Mesodermal cell (in vitro differentiated cells): ENCODE results near the gene ARHGEF11.
A peak's percentile ranks its signal among the peaks of the same experiment; 100 is the strongest.

ENCODE experiments used
- H3K27ac ChIP-seq: 2 replicates; pipeline ENCODE4 v1.7.0; 2013; ENCODE audit warnings: mild to moderate bottlenecking, low read depth, low read length, moderate library complexity; ENCODE audit not compliant: severe bottlenecking
- H3K36me3 ChIP-seq: 2 replicates; pipeline ENCODE4 v1.7.1; 2013; ENCODE audit warnings: mild to moderate bottlenecking, low read length, moderate library complexity; ENCODE audit not compliant: control insufficient read depth, insufficient read depth
- H3K4me1 ChIP-seq: one replicate; pipeline ENCODE4 v1.7.1; 2013; ENCODE audit warnings: mild to moderate bottlenecking, low read length; ENCODE audit not compliant: insufficient read depth, control insufficient read depth, poor library complexity, severe bottlenecking
- H3K4me3 ChIP-seq: 2 replicates; pipeline ENCODE4 v1.7.0; 2013; ENCODE audit warnings: low read length, control low read depth, mild to moderate bottlenecking; ENCODE audit not compliant: insufficient read depth, poor library complexity, severe bottlenecking; ENCODE audit errors: extremely low read depth
- H3K9me3 ChIP-seq: 2 replicates; pipeline ENCODE4 v1.7.1; 2013; ENCODE audit warnings: mild to moderate bottlenecking, low read length, moderate library complexity; ENCODE audit not compliant: control insufficient read depth
- WGBS, 2 experiments: methylation state at CpG; one replicate each; pipeline ENCODE4 v1.1.5; 2013; ENCODE audit warnings: missing lambda C conversion rate in 2 of 2; ENCODE audit not compliant: insufficient coverage in 2 of 2; 5-methylcytosine and 5-hydroxymethylcytosine counted together

Gene ARHGEF11

DNA sequence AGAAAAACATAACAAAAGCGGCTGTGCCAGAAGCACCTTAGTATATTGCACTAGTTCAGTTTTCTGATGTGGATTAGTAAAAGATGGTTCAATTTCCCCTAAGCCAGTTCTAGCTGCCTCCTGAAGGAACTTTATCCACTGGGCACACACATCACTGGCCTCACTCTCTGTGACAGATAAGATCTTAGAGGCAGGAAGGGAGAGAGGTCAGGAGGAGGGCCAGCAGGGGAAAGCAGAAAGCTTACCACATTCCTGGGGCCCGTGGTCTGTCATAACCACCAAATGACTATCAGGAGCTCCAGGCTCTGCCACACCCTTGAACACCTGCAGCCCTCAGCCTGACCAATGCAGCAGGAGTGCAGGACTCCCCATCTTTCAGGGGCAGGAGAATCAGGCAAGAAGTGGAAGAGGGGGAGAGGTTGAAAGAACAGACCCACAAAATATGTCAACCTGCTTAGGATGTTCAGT lies 87.3 kb downstream of the ARHGEF11 start:
- peaks cover 86% of the 10 kb centered on the region for H3K36me3 ChIP-seq

DNA sequence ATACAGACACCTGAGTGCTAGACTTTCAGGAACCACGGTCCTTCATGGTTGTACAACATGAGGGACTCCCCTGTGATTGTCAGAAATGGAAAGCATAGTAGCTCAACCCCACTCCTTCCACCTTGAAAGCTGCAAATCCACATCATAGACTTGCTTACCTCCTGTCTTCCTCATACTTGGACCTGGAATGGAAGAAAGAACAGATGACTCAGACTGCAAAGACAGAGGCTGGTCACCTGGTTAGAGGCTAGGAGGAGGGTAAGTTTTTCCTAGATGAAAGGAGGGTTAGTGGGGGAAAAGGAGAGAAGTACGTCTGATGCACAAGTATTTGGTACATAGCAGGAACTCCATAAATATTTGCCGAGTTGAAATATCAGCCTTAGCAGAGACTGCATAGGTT lies 87.9 kb downstream of the ARHGEF11 start:
- H3K9me3 ChIP-seq = no peaks in the 10 kb centered on the region
- H3K4me1 ChIP-seq = peaks cover 7% of the 10 kb centered on the region
- H3K27ac ChIP-seq = no peak overlapping the region
- no peak overlapping the region for H3K4me3 ChIP-seq
- 93 to 100% methylated on average over 2 of the region's 3 CpGs for WGBS, 2 experiments
- H3K36me3 ChIP-seq = peaks cover 87% of the 10 kb centered on the region

More for the DNA sequence above, 87.3 kb downstream of the ARHGEF11 start:
- no peaks in the 10 kb centered on the region for H3K9me3 ChIP-seq
- 83 to 86% methylated on average over 1 of the region's 2 CpGs for WGBS, 2 experiments
- no peak overlapping the region for H3K4me3 ChIP-seq
- no peak overlapping the region for H3K27ac ChIP-seq
- H3K4me1 ChIP-seq = peaks cover 7% of the 10 kb centered on the region

DNA sequence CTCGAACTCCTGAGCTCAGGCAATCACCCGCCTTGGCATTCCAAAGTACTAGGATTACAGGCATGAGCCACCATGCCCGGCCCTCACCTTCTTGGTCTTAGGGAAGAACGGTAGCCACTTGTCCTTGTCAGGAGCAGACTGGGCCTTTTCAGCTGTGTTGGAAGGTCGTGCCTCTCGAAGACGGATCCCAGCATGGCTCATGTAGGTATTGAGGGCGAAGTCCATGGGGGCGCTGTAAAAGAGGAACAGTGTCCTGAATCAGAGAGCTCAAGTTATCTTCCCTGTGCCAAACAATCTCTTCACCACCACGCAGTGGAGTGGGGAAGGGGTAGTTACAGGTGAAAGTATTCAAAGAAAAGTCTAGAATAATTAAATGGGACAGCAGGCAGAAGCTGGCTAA lies 89.2 kb downstream of the ARHGEF11 start:
- Histone ChIP-seq H3K27ac (no peak overlapping the region), H3K9me3 (no peaks in the 10 kb centered on the region), H3K36me3 (peaks cover 84% of the 10 kb centered on the region), H3K4me1 (peaks cover 10% of the 10 kb centered on the region), H3K4me3 (no peak overlapping the region)
- 94 to 100% methylated on average over 9 of the region's 10 CpGs for WGBS, 2 experiments

DNA sequence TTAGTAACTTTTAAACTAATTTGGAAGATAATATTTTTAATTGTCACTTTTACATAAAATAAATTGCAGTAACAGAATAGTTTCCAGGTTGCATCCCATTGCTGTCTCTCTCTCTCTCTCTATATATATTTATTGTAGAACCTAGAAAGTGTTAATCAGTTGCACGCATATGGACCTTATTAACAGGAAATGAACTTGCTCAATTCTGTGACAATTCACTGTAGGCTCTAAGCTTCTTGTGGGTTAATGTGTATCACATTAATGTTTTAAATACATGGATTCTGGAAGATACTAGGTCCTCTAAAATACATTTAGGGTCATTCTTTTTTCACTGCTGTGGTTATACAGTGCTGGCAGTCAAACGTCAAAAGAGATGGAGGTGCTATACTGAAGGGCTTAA lies 92.0 kb downstream of the ARHGEF11 start:
- no peak overlapping the region for H3K4me3 ChIP-seq
- peaks cover 21% of the 10 kb centered on the region for H3K4me1 ChIP-seq
- peaks cover 73% of the 10 kb centered on the region for H3K36me3 ChIP-seq
- WGBS, 2 experiments = no CpG with 5 or more reads among the region's 2 CpGs
- H3K9me3 ChIP-seq = no peaks in the 10 kb centered on the region
- H3K27ac ChIP-seq = no peak overlapping the region

- H3K4me3 ChIP-seq = no peak overlapping the region
- peaks cover 75% of the 10 kb centered on the region for H3K36me3 ChIP-seq
- H3K4me1 ChIP-seq = peaks cover 15% of the 10 kb centered on the region
- 98 to 100% methylated on average over 3 to 5 of the region's 5 CpGs for WGBS, 2 experiments
- no peak overlapping the region for H3K27ac ChIP-seq
- no peaks in the 10 kb centered on the region for H3K9me3 ChIP-seq
Measured at GRCh38 chr1:156951371-156951770, 94.2 kb downstream of the ARHGEF11 start.

DNA sequence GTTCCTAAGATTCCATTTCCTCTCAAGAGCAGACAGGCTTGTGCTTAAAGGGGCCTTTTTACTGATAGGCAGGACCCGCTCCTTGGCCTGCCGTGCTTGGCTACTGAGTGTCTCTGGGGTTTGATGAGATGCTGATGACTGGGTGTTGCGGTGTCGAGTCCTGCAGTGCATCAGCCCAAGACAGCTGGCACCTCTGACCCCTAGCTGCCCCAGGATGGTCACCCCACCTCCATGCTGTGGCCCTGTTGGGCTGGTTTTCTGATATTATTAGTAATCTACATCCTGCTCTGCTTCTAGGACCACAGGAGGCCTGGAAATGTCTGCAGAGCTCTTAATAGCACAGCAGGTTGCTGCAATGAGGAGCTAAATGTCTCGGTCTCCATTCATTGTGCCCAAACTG lies 96.4 kb downstream of the ARHGEF11 start:
- Histone ChIP-seq H3K27ac (peak overlapping the region; percentile 50), H3K9me3 (no peaks in the 10 kb centered on the region), H3K4me3 (no peak overlapping the region), H3K4me1 (peaks cover 15% of the 10 kb centered on the region), H3K36me3 (peaks cover 76% of the 10 kb centered on the region)
- 80 to 94% methylated on average over 3 to 5 of the region's 5 CpGs for WGBS, 2 experiments

GRCh38 chr1:156948708-156949107 lies 96.8 kb downstream of the ARHGEF11 start:
- no peak overlapping the region for H3K4me3 ChIP-seq
- H3K4me1 ChIP-seq = peaks cover 15% of the 10 kb centered on the region
- peaks cover 78% of the 10 kb centered on the region for H3K36me3 ChIP-seq
- WGBS, 2 experiments = 44 to 54% methylated on average over 4 of the region's 4 CpGs
- H3K27ac ChIP-seq = peak overlapping the region; percentile 50
- H3K9me3 ChIP-seq = no peaks in the 10 kb centered on the region

- Histone ChIP-seq H3K4me3 (no peak overlapping the region), H3K9me3 (no peaks in the 10 kb centered on the region), H3K4me1 (peaks cover 15% of the 10 kb centered on the region), H3K27ac (no peak overlapping the region), H3K36me3 (peaks cover 78% of the 10 kb centered on the region)
- WGBS, 2 experiments = 99 to 100% methylated on average over 10 to 14 of the region's 17 CpGs
Measured at GRCh38 chr1:156947818-156948525, 97.6 kb downstream of the ARHGEF11 start.

GRCh38 chr1:156947127-156947526 lies 98.4 kb downstream of the ARHGEF11 start:
- H3K27ac ChIP-seq = no peak overlapping the region
- WGBS, 2 experiments = 97 to 100% methylated on average over 5 to 9 of the region's 9 CpGs
- peaks cover 81% of the 10 kb centered on the region for H3K36me3 ChIP-seq
- H3K9me3 ChIP-seq = no peaks in the 10 kb centered on the region
- peaks cover 15% of the 10 kb centered on the region for H3K4me1 ChIP-seq
- no peak overlapping the region for H3K4me3 ChIP-seq

- peaks cover 80% of the 10 kb centered on the region for H3K36me3 ChIP-seq
- no peaks in the 10 kb centered on the region for H3K9me3 ChIP-seq
- no peak overlapping the region for H3K27ac ChIP-seq
- H3K4me3 ChIP-seq = no peak overlapping the region
- peaks cover 8% of the 10 kb centered on the region for H3K4me1 ChIP-seq
- 95 to 96% methylated on average over 10 of the region's 11 CpGs for WGBS, 2 experiments
Measured at GRCh38 chr1:156945881-156946661, 99.5 kb downstream of the ARHGEF11 start.

- Histone ChIP-seq H3K4me3 (no peak overlapping the region), H3K4me1 (peaks cover 8% of the 10 kb centered on the region), H3K36me3 (peaks cover 84% of the 10 kb centered on the region), H3K9me3 (no peaks in the 10 kb centered on the region), H3K27ac (no peak overlapping the region)
- 97 to 100% methylated on average over 2 to 8 of the region's 8 CpGs for WGBS, 2 experiments
Measured at GRCh38 chr1:156944848-156945247, 100.7 kb downstream of the ARHGEF11 start.
